HEK293 (cell line): Measurements from ENCODE around the gene CENPT.

ENCODE experiments used
- CTCF ChIA-PET: fragments of 350-600 bp; formaldehyde crosslinking; extraction: SDS; loops from one replicate; lab custom pipeline; 2021; ENCODE audit warnings: antibody characterized with exemption; lab: Yijun Ruan, JAX
- POLR2A ChIA-PET: fragments of 300-600 bp; formaldehyde crosslinking; extraction: SDS; loops from one replicate; lab custom pipeline; 2020; ENCODE audit warnings: antibody characterized with exemption, inconsistent platforms; lab: Yijun Ruan, JAX
- H3K27ac ChIP-seq: fragments of 200-500 bp; sonication (Bioruptor generic); 2 replicates; pipeline ENCODE4 v1.5.1; 2014; ENCODE audit warnings: low read depth, low read length, control low read depth, inconsistent platforms; ENCODE audit errors: extremely low read depth
- H3K36me3 ChIP-seq, 2 experiments: fragments of 200-500 bp in 1 of 2; sonication (Bioruptor generic) in 1 of 2; 1 replicate in 1 of 2; 2 replicates in 1 of 2; pipeline ENCODE4 v1.5.1; 2014 to 2017; ENCODE audit warnings: inconsistent platforms in 2 of 2, low read length in 2 of 2; ENCODE audit not compliant: control insufficient read depth in 2 of 2, insufficient read depth in 1 of 2
- H3K4me1 ChIP-seq: fragments of 200-500 bp; sonication (Bioruptor generic); 2 replicates; pipeline ENCODE4 v1.5.1; 2014; ENCODE audit warnings: mild to moderate bottlenecking, low read length, inconsistent platforms; ENCODE audit not compliant: control insufficient read depth, insufficient read depth
- H3K4me3 ChIP-seq: 2 replicates; pipeline ENCODE4 v1.5.1; 2011; ENCODE audit warnings: low read depth, mild to moderate bottlenecking, control low read depth, low read length, moderate library complexity
- H3K9me3 ChIP-seq: fragments of 200-500 bp; sonication (Bioruptor generic); 2 replicates; pipeline ENCODE4 v1.5.1; 2014; ENCODE audit warnings: low read depth, low read length, inconsistent platforms; ENCODE audit not compliant: control insufficient read depth, insufficient read depth
- SCRT1 ChIP-seq: fragments of 450-650 bp; formaldehyde crosslinking; IDR thresholded peaks from 2 replicates; pipeline ENCODE4 v1.5.1; 2016; ENCODE audit warnings: missing biosample characterization, missing genetic modification characterization, borderline replicate concordance
- ZBTB17 ChIP-seq: fragments of 450-650 bp; formaldehyde crosslinking; IDR thresholded peaks from 2 replicates; pipeline ENCODE4 v1.5.1; 2016; ENCODE audit warnings: missing biosample characterization, missing genetic modification characterization
- ZBTB7A ChIP-seq: fragments of 450-650 bp; formaldehyde crosslinking; IDR thresholded peaks from 2 replicates; pipeline ENCODE4 v1.5.1; 2016; ENCODE audit warnings: low read depth, missing biosample characterization, missing genetic modification characterization
- ZNF133 ChIP-seq: fragments of 450-650 bp; formaldehyde crosslinking; IDR thresholded peaks from 2 replicates; pipeline ENCODE4 v1.5.1; 2016; ENCODE audit warnings: missing biosample characterization, missing genetic modification characterization
- ZNF169 ChIP-seq: fragments of 450-650 bp; formaldehyde crosslinking; IDR thresholded peaks from 2 replicates; pipeline ENCODE4 v1.5.1; 2016; ENCODE audit warnings: missing biosample characterization, missing genetic modification characterization
- ZNF2 ChIP-seq: fragments of 450-650 bp; formaldehyde crosslinking; IDR thresholded peaks from 2 replicates; pipeline ENCODE4 v1.5.1; 2016; ENCODE audit warnings: missing biosample characterization, missing genetic modification characterization
- ZNF221 ChIP-seq: fragments of 450-650 bp; formaldehyde crosslinking; IDR thresholded peaks from 2 replicates; pipeline ENCODE4 v1.5.1; 2017; ENCODE audit warnings: missing biosample characterization, missing genetic modification characterization, borderline replicate concordance
- ZNF548 ChIP-seq: fragments of 450-650 bp; formaldehyde crosslinking; IDR thresholded peaks from 2 replicates; pipeline ENCODE4 v1.5.1; 2016; ENCODE audit warnings: missing biosample characterization, missing genetic modification characterization
- ZNF830 ChIP-seq: fragments of 450-650 bp; IDR thresholded peaks from 2 replicates; pipeline ENCODE4 v1.5.0; 2018; ENCODE audit warnings: missing biosample characterization, missing genetic modification characterization, low read depth, mild to moderate bottlenecking, moderate library complexity
- TF ChIP-seq, protein P1 (sequence below): fragments of 450-650 bp; IDR thresholded peaks from 2 replicates; pipeline ENCODE4 v1.5.1; 2018; ENCODE audit warnings: missing biosample characterization, missing genetic modification characterization
- TF ChIP-seq, protein P2 (sequence below): fragments of 450-650 bp; formaldehyde crosslinking; IDR thresholded peaks from 2 replicates; pipeline ENCODE4 v1.5.1; 2017; ENCODE audit warnings: missing biosample characterization, missing genetic modification characterization
- TF ChIP-seq, protein P3 (sequence below): fragments of 450-650 bp; formaldehyde crosslinking; IDR thresholded peaks from 2 replicates; pipeline ENCODE4 v1.5.1; 2016; ENCODE audit warnings: missing biosample characterization, missing genetic modification characterization
- TF ChIP-seq, protein P4 (sequence below): fragments of 450-650 bp; formaldehyde crosslinking; IDR thresholded peaks from 2 replicates; pipeline ENCODE4; 2016; ENCODE audit warnings: missing biosample characterization, missing genetic modification characterization
- TF ChIP-seq, protein P5 (sequence below): fragments of 450-650 bp; formaldehyde crosslinking; IDR thresholded peaks from 2 replicates; pipeline ENCODE4 v1.5.1; 2016; ENCODE audit warnings: missing biosample characterization, missing genetic modification characterization, borderline replicate concordance
- TF ChIP-seq, protein P6 (sequence below): fragments of 450-650 bp; formaldehyde crosslinking; IDR thresholded peaks from 2 replicates; pipeline ENCODE4 v1.5.1; 2017; ENCODE audit warnings: missing biosample characterization, missing genetic modification characterization

CENPT gene

DNA sequence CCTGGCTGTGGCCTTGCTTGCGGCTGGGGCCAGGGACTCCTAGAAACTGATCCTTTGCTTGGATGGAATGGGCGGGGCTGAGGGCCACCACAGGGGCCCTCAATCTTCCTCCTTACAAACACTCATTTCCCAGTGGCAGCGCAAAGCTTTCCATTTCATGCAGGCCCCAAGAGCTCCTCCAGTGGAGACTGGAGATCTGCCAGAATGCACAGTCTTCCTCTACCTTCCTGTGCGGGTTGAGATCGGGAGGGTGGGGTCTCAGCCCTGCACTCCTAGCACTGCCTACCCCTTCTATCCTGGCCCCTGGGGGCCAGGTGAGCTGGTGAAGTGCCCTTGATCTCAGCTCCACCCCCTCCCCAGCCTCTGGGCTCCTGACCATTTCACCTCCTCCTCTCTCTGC, 38.9 kb upstream of the CENPT start:
- Histone ChIP-seq H3K36me3 (peaks cover 0 to 42% of the 10 kb centered on the region in 2 experiments; a peak in 1 of 3 replicates), H3K4me1 (peaks cover 3% of the 10 kb centered on the region; the same call in 1 of the 2 replicates), H3K9me3 (no peaks in the 10 kb centered on the region), H3K27ac (no peak overlapping the region), H3K4me3 (no peak overlapping the region)
- ChIA-PET POLR2A (interaction anchor here (1.2 to 1.4 kb wide), 3 partner anchors 12 to 49 kb away, joined by 3 to 4 read pairs (median 3); no protein-coding TSS in a partner anchor), CTCF (interaction anchor here (0.6 to 1.4 kb wide), 5 partner anchors 11 to 71 kb away, joined by 3 to 5 read pairs (median 3); no protein-coding TSS in a partner anchor)
- TF ChIP-seq, protein P1, sequence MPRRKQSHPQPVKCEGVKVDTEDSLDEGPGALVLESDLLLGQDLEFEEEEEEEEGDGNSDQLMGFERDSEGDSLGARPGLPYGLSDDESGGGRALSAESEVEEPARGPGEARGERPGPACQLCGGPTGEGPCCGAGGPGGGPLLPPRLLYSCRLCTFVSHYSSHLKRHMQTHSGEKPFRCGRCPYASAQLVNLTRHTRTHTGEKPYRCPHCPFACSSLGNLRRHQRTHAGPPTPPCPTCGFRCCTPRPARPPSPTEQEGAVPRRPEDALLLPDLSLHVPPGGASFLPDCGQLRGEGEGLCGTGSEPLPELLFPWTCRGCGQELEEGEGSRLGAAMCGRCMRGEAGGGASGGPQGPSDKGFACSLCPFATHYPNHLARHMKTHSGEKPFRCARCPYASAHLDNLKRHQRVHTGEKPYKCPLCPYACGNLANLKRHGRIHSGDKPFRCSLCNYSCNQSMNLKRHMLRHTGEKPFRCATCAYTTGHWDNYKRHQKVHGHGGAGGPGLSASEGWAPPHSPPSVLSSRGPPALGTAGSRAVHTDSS (tag by site-specific recombination): peak; percentile 72
- TF ChIP-seq, protein P2, sequence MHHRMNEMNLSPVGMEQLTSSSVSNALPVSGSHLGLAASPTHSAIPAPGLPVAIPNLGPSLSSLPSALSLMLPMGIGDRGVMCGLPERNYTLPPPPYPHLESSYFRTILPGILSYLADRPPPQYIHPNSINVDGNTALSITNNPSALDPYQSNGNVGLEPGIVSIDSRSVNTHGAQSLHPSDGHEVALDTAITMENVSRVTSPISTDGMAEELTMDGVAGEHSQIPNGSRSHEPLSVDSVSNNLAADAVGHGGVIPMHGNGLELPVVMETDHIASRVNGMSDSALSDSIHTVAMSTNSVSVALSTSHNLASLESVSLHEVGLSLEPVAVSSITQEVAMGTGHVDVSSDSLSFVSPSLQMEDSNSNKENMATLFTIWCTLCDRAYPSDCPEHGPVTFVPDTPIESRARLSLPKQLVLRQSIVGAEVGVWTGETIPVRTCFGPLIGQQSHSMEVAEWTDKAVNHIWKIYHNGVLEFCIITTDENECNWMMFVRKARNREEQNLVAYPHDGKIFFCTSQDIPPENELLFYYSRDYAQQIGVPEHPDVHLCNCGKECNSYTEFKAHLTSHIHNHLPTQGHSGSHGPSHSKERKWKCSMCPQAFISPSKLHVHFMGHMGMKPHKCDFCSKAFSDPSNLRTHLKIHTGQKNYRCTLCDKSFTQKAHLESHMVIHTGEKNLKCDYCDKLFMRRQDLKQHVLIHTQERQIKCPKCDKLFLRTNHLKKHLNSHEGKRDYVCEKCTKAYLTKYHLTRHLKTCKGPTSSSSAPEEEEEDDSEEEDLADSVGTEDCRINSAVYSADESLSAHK (tag by site-specific recombination): peak; percentile 96
- TF ChIP-seq ZNF830 (tag by site-specific recombination) (no peak), ZNF133 (tag by site-specific recombination) (no peak)

DNA sequence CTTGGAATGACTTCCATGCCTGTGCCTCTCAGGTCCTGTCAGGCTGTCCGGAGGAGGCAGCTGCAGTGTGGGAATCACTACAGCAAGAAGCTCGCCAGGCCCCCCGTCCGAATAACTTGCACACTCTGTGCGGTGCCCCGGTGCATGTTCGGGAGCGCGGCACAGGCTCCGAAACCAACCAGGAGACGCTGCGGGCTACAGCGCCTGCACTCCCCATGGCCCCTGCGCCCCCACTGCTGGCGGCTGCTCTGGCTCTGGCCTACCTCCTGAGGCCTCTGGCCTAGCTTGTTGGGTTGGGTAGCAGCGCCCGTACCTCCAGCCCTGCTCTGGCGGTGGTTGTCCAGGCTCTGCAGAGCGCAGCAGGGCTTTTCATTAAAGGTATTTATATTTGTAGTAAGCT, 38.5 kb upstream of the CENPT start:
- Histone ChIP-seq H3K4me3 (no peak overlapping the region), H3K9me3 (no peaks in the 10 kb centered on the region), H3K27ac (no peak overlapping the region), H3K4me1 (peaks cover 3% of the 10 kb centered on the region; the same call in 1 of the 2 replicates), H3K36me3 (peaks cover 0 to 47% of the 10 kb centered on the region in 2 experiments; a peak in 1 of 3 replicates)
- CTCF ChIA-PET: interaction anchor here (0.6 to 1.4 kb wide), 7 partner anchors 11 to 70 kb away, joined by 3 to 5 read pairs (median 3); no protein-coding TSS in a partner anchor
- POLR2A ChIA-PET: interaction anchor here (0.6 to 1.4 kb wide), 4 partner anchors 13 to 642 kb away, joined by 3 to 4 read pairs (median 4); no protein-coding TSS in a partner anchor
- TF ChIP-seq ZBTB7A (tag by site-specific recombination) (no peak), ZBTB17 (tag by site-specific recombination) (no peak), ZNF548 (tag by site-specific recombination) (no peak), ZNF221 (tag by site-specific recombination) (no peak), ZNF2 (tag by site-specific recombination) (no peak), ZNF169 (no peak), SCRT1 (no peak)
- TF ChIP-seq, protein P3, sequence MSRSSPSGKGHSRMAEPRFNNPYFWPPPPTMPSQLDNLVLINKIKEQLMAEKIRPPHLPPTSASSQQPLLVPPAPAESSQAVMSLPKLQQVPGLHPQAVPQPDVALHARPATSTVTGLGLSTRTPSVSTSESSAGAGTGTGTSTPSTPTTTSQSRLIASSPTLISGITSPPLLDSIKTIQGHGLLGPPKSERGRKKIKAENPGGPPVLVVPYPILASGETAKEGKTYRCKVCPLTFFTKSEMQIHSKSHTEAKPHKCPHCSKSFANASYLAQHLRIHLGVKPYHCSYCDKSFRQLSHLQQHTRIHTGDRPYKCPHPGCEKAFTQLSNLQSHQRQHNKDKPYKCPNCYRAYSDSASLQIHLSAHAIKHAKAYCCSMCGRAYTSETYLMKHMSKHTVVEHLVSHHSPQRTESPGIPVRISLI (tag by site-specific recombination): no peak
- TF ChIP-seq, protein P4, sequence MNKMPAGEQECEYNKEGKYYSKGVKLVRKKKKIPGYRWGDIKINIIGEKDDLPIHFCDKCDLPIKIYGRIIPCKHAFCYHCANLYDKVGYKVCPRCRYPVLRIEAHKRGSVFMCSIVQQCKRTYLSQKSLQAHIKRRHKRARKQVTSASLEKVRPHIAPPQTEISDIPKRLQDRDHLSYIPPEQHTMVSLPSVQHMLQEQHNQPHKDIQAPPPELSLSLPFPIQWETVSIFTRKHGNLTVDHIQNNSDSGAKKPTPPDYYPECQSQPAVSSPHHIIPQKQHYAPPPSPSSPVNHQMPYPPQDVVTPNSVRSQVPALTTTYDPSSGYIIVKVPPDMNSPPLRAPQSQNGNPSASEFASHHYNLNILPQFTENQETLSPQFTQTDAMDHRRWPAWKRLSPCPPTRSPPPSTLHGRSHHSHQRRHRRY (tag by site-specific recombination): no peak
- TF ChIP-seq, protein P5, sequence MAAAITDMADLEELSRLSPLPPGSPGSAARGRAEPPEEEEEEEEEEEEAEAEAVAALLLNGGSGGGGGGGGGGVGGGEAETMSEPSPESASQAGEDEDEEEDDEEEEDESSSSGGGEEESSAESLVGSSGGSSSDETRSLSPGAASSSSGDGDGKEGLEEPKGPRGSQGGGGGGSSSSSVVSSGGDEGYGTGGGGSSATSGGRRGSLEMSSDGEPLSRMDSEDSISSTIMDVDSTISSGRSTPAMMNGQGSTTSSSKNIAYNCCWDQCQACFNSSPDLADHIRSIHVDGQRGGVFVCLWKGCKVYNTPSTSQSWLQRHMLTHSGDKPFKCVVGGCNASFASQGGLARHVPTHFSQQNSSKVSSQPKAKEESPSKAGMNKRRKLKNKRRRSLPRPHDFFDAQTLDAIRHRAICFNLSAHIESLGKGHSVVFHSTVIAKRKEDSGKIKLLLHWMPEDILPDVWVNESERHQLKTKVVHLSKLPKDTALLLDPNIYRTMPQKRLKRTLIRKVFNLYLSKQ (tag by site-specific recombination): no peak
- TF ChIP-seq, protein P6, sequence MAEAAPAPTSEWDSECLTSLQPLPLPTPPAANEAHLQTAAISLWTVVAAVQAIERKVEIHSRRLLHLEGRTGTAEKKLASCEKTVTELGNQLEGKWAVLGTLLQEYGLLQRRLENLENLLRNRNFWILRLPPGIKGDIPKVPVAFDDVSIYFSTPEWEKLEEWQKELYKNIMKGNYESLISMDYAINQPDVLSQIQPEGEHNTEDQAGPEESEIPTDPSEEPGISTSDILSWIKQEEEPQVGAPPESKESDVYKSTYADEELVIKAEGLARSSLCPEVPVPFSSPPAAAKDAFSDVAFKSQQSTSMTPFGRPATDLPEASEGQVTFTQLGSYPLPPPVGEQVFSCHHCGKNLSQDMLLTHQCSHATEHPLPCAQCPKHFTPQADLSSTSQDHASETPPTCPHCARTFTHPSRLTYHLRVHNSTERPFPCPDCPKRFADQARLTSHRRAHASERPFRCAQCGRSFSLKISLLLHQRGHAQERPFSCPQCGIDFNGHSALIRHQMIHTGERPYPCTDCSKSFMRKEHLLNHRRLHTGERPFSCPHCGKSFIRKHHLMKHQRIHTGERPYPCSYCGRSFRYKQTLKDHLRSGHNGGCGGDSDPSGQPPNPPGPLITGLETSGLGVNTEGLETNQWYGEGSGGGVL (tag by site-specific recombination): no peak
- TF ChIP-seq, all 188 proteins: peak for 0
